ENCODE data around the gene SWAP70. TPM values are rescaled to one million over a fixed set of nuclear protein-coding genes. Genes with fewer than 3 reads are reported as not detected.
"Not testable (repeated sequence)": the region's sequence is repeated elsewhere in the genome, so short reads cannot be mapped to it uniquely, and the experiment has no call there.

Gene SWAP70
- total and polyA plus RNA-seq, 2 of the 13 experiments (the other 11 are each of a cell fraction or from before 2014, with no cell fraction given) = 4.6 to 8.7 TPM

DNA sequence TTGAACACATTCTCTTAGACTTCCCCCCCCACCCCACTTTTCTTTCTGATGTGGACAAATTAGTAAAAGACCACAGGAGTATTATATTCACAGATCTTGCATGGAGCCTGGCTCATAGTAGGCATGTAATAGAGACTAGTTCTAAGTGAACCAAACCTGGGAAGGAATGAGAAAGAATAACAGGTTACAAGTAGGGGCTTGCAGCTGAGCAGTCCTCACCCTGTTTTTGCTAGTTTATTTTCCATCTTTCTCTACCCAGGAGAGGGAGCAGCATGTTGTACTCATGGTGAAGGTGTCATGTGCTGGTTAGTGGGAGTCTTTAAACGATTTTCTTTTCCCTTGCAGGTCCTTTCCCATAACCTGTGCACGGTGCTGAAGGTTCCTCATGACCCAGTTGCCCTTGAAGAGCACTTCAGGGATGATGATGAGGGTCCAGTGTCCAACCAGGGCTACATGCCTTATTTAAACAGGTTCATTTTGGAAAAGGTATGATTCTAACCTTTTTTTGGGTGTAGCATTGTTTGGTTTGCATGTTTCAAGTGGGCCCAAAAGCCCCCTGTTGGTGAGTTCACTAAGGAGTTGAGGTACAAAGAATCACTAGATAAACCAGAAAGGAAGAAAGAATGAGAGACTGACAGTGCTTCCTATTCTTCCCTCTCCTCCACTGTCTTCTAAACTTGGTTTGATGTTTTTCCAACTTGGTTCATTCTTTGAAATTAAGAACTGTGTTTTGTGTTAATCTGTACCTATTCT, 30.1 kb downstream of the SWAP70 start (continued):
- no peak for TF ChIP-seq CBX2 (IDR thresholded peaks at IDR 0.05; ENCODE audit: low read depth, low read length)
- no peak for TF ChIP-seq CBX2 (CRISPR knock-in tag; IDR thresholded peaks at IDR 0.05; ENCODE audit: low read depth)

DNA sequence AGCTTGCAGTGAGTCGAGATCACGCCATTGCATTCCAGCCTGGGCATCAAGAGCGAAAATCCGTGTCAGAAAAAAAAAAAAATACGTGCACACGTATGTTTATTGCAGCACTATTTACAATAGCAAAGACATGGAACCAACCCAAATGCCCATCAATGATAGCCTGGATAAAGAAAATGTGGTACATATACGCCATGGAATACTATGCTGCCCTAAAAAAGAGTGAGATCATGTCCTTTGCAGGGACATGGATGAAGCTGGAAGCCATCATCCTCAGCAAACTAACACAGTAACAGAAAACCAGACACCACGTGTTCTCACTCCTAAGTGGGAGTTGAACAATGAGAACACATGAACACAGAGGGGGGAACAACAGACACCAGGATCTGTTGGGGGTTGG, 31.4 kb downstream of the SWAP70 start:
- H2AFZ ChIP-seq (ENCODE audit: low read length); H3K4me2 ChIP-seq (ENCODE audit: low read depth, low read length); ATAC-seq; CTCF ChIA-PET (ENCODE audit: low intra/inter-chr PET ratio, low total read pairs); H3K9ac ChIP-seq (ENCODE audit: insufficient read depth, low read depth, low read length); H3K79me2 ChIP-seq (ENCODE audit: insufficient read depth, low read length); H3K4me3 ChIP-seq (replicated peaks in 1 of 3; ENCODE audit: insufficient read depth in 1 of 3, low read depth in 2 of 3, low read length in 3 of 3); H3K9me3 ChIP-seq (ENCODE audit: low read length); H3K36me3 ChIP-seq (replicated peaks in 1 of 2; ENCODE audit: control insufficient read depth in 1 of 2, insufficient read depth in 2 of 2, low read length in 2 of 2); H3K27ac ChIP-seq (ENCODE audit: extremely low read length, insufficient read depth, low read length); FAIRE-seq; H4K20me1 ChIP-seq (ENCODE audit: insufficient read depth, low read length); H3K4me1 ChIP-seq (ENCODE audit: insufficient read depth, low read length); DNase-seq (ENCODE audit: low spot score); H3K27me3 ChIP-seq (ENCODE audit: control insufficient read depth in 1 of 2, insufficient read depth in 2 of 2, low read length in 2 of 2); POLR2A ChIA-PET; intact Hi-C loops (cut with micrococcal nuclease; ENCODE audit: unreplicated experiment); BruUV-seq (replicated peaks): not testable (repeated sequence)
- 96% methylated on average over 8 of the region's 8 CpGs for WGBS (ENCODE audit: low lambda C conversion rate)
- in situ Hi-C loops (cut with HindIII; ENCODE audit: extremely low pct_ligation_motif_present, low pct_unique_long_range_greater_than_20kb) = loop anchor here (10.0 kb wide), 1 partner anchor 60 kb away; no protein-coding TSS in a partner anchor

GRCh38 chr11:9697766-9698165, 33.9 kb downstream of the SWAP70 start:
- ChIA-PET POLR2A (no interaction called here), CTCF (ENCODE audit: low intra/inter-chr PET ratio, low total read pairs) (no interaction called here)
- FAIRE-seq (no peak), DNase-seq (ENCODE audit: low spot score) (no peak), ATAC-seq (no peak)
- peaks cover 1 to 8% of the 10 kb centered on the region in 2 experiments; a peak in 2 of 5 replicates for H3K36me3 ChIP-seq (replicated peaks in 1 of 2; ENCODE audit: control insufficient read depth in 1 of 2, insufficient read depth in 2 of 2, low read length in 2 of 2)
- H3K4me3 ChIP-seq (replicated peaks in 1 of 3; ENCODE audit: insufficient read depth in 1 of 3, low read depth in 2 of 3, low read length in 3 of 3) = no peak overlapping the region
- no TSS peak for BruUV-seq (replicated peaks)
- no peak overlapping the region for H2AFZ ChIP-seq (ENCODE audit: low read length)
- no peak overlapping the region for H3K4me2 ChIP-seq (ENCODE audit: low read depth, low read length)
- H3K27ac ChIP-seq (ENCODE audit: extremely low read length, insufficient read depth, low read length) = no peak overlapping the region
- 100% methylated on average over 4 of the region's 4 CpGs for WGBS (ENCODE audit: low lambda C conversion rate)
- in situ Hi-C loops (cut with HindIII; ENCODE audit: extremely low pct_ligation_motif_present, low pct_unique_long_range_greater_than_20kb) (loop anchor here (10.0 kb wide), 1 partner anchor 57 kb away; no protein-coding TSS in a partner anchor), intact Hi-C loops (cut with micrococcal nuclease; ENCODE audit: unreplicated experiment) (no loop called here)
- H4K20me1 ChIP-seq (ENCODE audit: insufficient read depth, low read length) = no peaks in the 10 kb centered on the region
- no peak for TF ChIP-seq ZNF850 (CRISPR knock-in tag; conservative IDR thresholded peaks at IDR 0.05)
- TF ChIP-seq KLF13 (CRISPR knock-in tag; IDR thresholded peaks at IDR 0.05) = no peak
- no peak for TF ChIP-seq ZNF160 (CRISPR knock-in tag; IDR thresholded peaks at IDR 0.05)
- TF ChIP-seq, protein P1, sequence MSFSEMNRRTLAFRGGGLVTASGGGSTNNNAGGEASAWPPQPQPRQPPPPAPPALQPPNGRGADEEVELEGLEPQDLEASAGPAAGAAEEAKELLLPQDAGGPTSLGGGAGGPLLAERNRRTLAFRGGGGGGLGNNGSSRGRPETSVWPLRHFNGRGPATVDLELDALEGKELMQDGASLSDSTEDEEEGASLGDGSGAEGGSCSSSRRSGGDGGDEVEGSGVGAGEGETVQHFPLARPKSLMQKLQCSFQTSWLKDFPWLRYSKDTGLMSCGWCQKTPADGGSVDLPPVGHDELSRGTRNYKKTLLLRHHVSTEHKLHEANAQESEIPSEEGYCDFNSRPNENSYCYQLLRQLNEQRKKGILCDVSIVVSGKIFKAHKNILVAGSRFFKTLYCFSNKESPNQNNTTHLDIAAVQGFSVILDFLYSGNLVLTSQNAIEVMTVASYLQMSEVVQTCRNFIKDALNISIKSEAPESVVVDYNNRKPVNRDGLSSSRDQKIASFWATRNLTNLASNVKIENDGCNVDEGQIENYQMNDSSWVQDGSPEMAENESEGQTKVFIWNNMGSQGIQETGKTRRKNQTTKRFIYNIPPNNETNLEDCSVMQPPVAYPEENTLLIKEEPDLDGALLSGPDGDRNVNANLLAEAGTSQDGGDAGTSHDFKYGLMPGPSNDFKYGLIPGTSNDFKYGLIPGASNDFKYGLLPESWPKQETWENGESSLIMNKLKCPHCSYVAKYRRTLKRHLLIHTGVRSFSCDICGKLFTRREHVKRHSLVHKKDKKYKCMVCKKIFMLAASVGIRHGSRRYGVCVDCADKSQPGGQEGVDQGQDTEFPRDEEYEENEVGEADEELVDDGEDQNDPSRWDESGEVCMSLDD (CRISPR knock-in tag; IDR thresholded peaks at IDR 0.05; ENCODE audit: borderline replicate concordance) = no peak
- TF ChIP-seq, protein P2, sequence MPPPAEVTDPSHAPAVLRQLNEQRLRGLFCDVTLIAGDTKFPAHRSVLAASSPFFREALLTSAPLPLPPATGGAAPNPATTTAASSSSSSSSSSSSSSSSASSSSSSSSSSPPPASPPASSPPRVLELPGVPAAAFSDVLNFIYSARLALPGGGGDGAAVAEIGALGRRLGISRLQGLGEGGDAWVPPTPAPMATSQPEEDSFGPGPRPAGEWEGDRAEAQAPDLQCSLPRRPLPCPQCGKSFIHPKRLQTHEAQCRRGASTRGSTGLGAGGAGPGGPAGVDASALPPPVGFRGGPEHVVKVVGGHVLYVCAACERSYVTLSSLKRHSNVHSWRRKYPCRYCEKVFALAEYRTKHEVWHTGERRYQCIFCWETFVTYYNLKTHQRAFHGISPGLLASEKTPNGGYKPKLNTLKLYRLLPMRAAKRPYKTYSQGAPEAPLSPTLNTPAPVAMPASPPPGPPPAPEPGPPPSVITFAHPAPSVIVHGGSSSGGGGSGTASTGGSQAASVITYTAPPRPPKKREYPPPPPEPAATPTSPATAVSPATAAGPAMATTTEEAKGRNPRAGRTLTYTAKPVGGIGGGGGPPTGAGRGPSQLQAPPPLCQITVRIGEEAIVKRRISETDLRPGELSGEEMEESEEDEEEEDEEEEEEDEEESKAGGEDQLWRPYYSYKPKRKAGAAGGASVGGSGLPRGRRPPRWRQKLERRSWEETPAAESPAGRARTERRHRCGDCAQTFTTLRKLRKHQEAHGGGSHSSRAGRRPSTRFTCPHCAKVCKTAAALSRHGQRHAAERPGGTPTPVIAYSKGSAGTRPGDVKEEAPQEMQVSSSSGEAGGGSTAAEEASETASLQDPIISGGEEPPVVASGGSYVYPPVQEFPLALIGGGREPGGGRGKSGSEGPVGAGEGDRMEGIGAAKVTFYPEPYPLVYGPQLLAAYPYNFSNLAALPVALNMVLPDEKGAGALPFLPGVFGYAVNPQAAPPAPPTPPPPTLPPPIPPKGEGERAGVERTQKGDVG (CRISPR knock-in tag; IDR thresholded peaks at IDR 0.05; ENCODE audit: borderline replicate concordance) = no peak
- no peak for TF ChIP-seq SOX5 (CRISPR knock-in tag; IDR thresholded peaks at IDR 0.05; ENCODE audit: borderline replicate concordance)
- no peak for TF ChIP-seq ZC3H4 (CRISPR knock-in tag; IDR thresholded peaks at IDR 0.05; ENCODE audit: borderline replicate concordance)
- TF ChIP-seq XBP1 (CRISPR knock-in tag; IDR thresholded peaks at IDR 0.05) = no peak
- H3K4me1 ChIP-seq (ENCODE audit: insufficient read depth, low read length) = peaks cover 6% of the 10 kb centered on the region
- H3K79me2 ChIP-seq (ENCODE audit: insufficient read depth, low read length) = no peaks in the 10 kb centered on the region
- H3K27me3 ChIP-seq (ENCODE audit: control insufficient read depth in 1 of 2, insufficient read depth in 2 of 2, low read length in 2 of 2) = no peaks in the 10 kb centered on the region
- H3K9me3 ChIP-seq (ENCODE audit: low read length) = no peaks in the 10 kb centered on the region
- no peak overlapping the region for H3K9ac ChIP-seq (ENCODE audit: insufficient read depth, low read depth, low read length)
